GM19468 (cell line): Measurements from ENCODE around the gene ZNF232.
"Not testable (repeated sequence)": the region's sequence is repeated elsewhere in the genome, so short reads cannot be mapped to it uniquely, and the experiment has no call there.

Experiments
- ATAC-seq: cut with Tn5 transposase; IDR thresholded peaks from one replicate; pipeline ENCODE4 v1.9.1; 2021; ENCODE audit warnings: mild to moderate bottlenecking, moderate library complexity, moderate number of reproducible peaks; ENCODE audit not compliant: unreplicated experiment; ENCODE audit errors: extremely low read depth

Gene ZNF232

GRCh38 chr17:5130687-5131086 lies 19.0 kb upstream of the ZNF232 start:
- ATAC-seq = not testable (repeated sequence)

GRCh38 chr17:5130261-5130660 lies 18.6 kb upstream of the ZNF232 start:
- not testable (repeated sequence) for ATAC-seq

GRCh38 chr17:5129770-5130169 lies 18.1 kb upstream of the ZNF232 start:
- not testable (repeated sequence) for ATAC-seq

- ATAC-seq = no peak
Observed at GRCh38 chr17:5128905-5129535, 17.3 kb upstream of the ZNF232 start.

GRCh38 chr17:5128387-5128786 lies 16.7 kb upstream of the ZNF232 start:
- ATAC-seq = not testable (repeated sequence)

- no peak for ATAC-seq
Observed at GRCh38 chr17:5127910-5128309, 16.2 kb upstream of the ZNF232 start.

- ATAC-seq = no peak
Observed at GRCh38 chr17:5126719-5127488, 15.2 kb upstream of the ZNF232 start.

- ATAC-seq = not testable (repeated sequence)
Observed at GRCh38 chr17:5124896-5125295, 13.2 kb upstream of the ZNF232 start.

GRCh38 chr17:5124125-5124760 lies 12.6 kb upstream of the ZNF232 start:
- ATAC-seq = not testable (repeated sequence)

GRCh38 chr17:5123343-5124124 lies 11.9 kb upstream of the ZNF232 start:
- no peak for ATAC-seq

- no peak for ATAC-seq
Observed at GRCh38 chr17:5122586-5123342, 11.1 kb upstream of the ZNF232 start.

GRCh38 chr17:5122056-5122455 lies 10.4 kb upstream of the ZNF232 start:
- ATAC-seq = not testable (repeated sequence)

GRCh38 chr17:5121186-5121841 lies 9.6 kb upstream of the ZNF232 start:
- no peak for ATAC-seq

- ATAC-seq = not testable (repeated sequence)
Observed at GRCh38 chr17:5120436-5121185, 8.9 kb upstream of the ZNF232 start.

- ATAC-seq = no peak
Observed at GRCh38 chr17:5120036-5120435, 8.4 kb upstream of the ZNF232 start.

- no peak for ATAC-seq
Observed at GRCh38 chr17:5118219-5118618, 6.5 kb upstream of the ZNF232 start.

GRCh38 chr17:5115673-5116651 lies 4.3 kb upstream of the ZNF232 start, which contains the start of gene USP6:
TSS of gene USP6 (plus strand) at chr17:5116032. CDS start at chr17:5130368, 14,336 bp downstream.
- no peak for ATAC-seq
